ENCODE data around the gene PRKACB. TPM values are rescaled to one million over a fixed set of nuclear protein-coding genes. Genes with fewer than 3 reads are reported as not detected.
"Not testable (repeated sequence)": the region's sequence is repeated elsewhere in the genome, so short reads cannot be mapped to it uniquely, and the experiment has no call there.

Gene PRKACB
- total and polyA plus RNA-seq, 2 experiments from 2014 or later: 14.6 to 28.0 TPM

GRCh38 chr1:84232676-84233075 lies 88.6 kb downstream of the PRKACB start:
- H3K9me3 Mint-ChIP-seq: peaks cover 14% of the 10 kb centered on the region
- not testable (repeated sequence) for H3K27ac ChIP-seq (ENCODE audit: low read depth); H2AFZ ChIP-seq; H3K36me3 ChIP-seq (ENCODE audit: insufficient read depth); H3K4me1 Mint-ChIP-seq; H3K27me3 Mint-ChIP-seq (ENCODE audit: insufficient read depth, low read depth, poor library complexity); H3K4me1 ChIP-seq (ENCODE audit: insufficient read depth); H3K4me2 ChIP-seq; H3K27me3 ChIP-seq (ENCODE audit: insufficient read depth); DNase-seq (ENCODE audit: low spot score); H3K79me2 ChIP-seq (replicated peaks; ENCODE audit: insufficient read depth); H3K4me3 Mint-ChIP-seq; H4K20me1 ChIP-seq (replicated peaks; ENCODE audit: insufficient read depth); H3K4me3 ChIP-seq; H3K9me2 ChIP-seq (ENCODE audit: insufficient read depth); ATAC-seq; H3K27ac Mint-ChIP-seq; H3F3A ChIP-seq (replicated peaks; ENCODE audit: low read depth)
- peaks cover 20% of the 10 kb centered on the region for H3K36me3 Mint-ChIP-seq (ENCODE audit: low read depth)

GRCh38 chr1:84236256-84236655 lies 92.2 kb downstream of the PRKACB start:
- Mint-ChIP-seq H3K9me3 (peaks cover 14% of the 10 kb centered on the region), H3K4me1 (no peaks in the 10 kb centered on the region), H3K27me3 (ENCODE audit: insufficient read depth, low read depth, poor library complexity) (no peaks in the 10 kb centered on the region), H3K27ac (no peak overlapping the region), H3K36me3 (ENCODE audit: low read depth) (peaks cover 24% of the 10 kb centered on the region), H3K4me3 (no peak overlapping the region)
- no peaks in the 10 kb centered on the region for H3K79me2 ChIP-seq (replicated peaks; ENCODE audit: insufficient read depth)
- H4K20me1 ChIP-seq (replicated peaks; ENCODE audit: insufficient read depth): no peaks in the 10 kb centered on the region
- H3K4me3 ChIP-seq: no peak overlapping the region
- H3K27me3 ChIP-seq (ENCODE audit: insufficient read depth): no peaks in the 10 kb centered on the region
- H3F3A ChIP-seq (replicated peaks; ENCODE audit: low read depth): no peaks in the 10 kb centered on the region
- DNase-seq (ENCODE audit: low spot score) (no peak), ATAC-seq (no peak)
- no peak overlapping the region for H3K27ac ChIP-seq (ENCODE audit: low read depth)
- H2AFZ ChIP-seq: no peak overlapping the region
- 0 out of 2 replicates have a peak, but pooled peaks cover 3% of the 10 kb centered on the region for H3K9me2 ChIP-seq (ENCODE audit: insufficient read depth)
- no peaks in the 10 kb centered on the region for H3K4me1 ChIP-seq (ENCODE audit: insufficient read depth)
- no peak overlapping the region for H3K4me2 ChIP-seq
- no peaks in the 10 kb centered on the region; the same call in 1 of the 2 replicates for H3K36me3 ChIP-seq (ENCODE audit: insufficient read depth)
- TF ChIP-seq ZNF462 (CRISPR knock-in tag; IDR thresholded peaks at IDR 0.05): no peak
- TF ChIP-seq REST (IDR thresholded peaks at IDR 0.05; ENCODE audit: unreplicated experiment): no peak
- TF ChIP-seq POLR2AphosphoS5 (IDR thresholded peaks at IDR 0.05; ENCODE audit: low read depth): no peak
- no peak for TF ChIP-seq CTCF (conservative IDR thresholded peaks at IDR 0.05; ENCODE audit: low read depth in 2 of 2)
- TF ChIP-seq EZH2 (IDR thresholded peaks at IDR 0.05; ENCODE audit: low read depth, unreplicated experiment): no peak
- TF ChIP-seq ZNF331 (CRISPR knock-in tag; IDR thresholded peaks at IDR 0.05; ENCODE audit: low read depth): no peak
- TF ChIP-seq EZH2phosphoT487 (IDR thresholded peaks at IDR 0.05; ENCODE audit: unreplicated experiment): no peak
- TF ChIP-seq ZNF114 (CRISPR knock-in tag; IDR thresholded peaks at IDR 0.05): no peak
- TF ChIP-seq STAT1 (IDR thresholded peaks at IDR 0.05; ENCODE audit: unreplicated experiment): no peak
- TF ChIP-seq CREB1 (CRISPR knock-in tag; IDR thresholded peaks at IDR 0.05; ENCODE audit: low read depth): no peak
- no peak for TF ChIP-seq JUNB (IDR thresholded peaks at IDR 0.05; ENCODE audit: unreplicated experiment)

All from GM23338 (cell line).